Measurements from ENCODE around the gene ZMIZ1. TPM values are rescaled to one million over a fixed set of nuclear protein-coding genes. Genes with fewer than 3 reads are reported as not detected.

ZMIZ1 gene
- total RNA-seq, 1 donor from 2014 or later = 67.6 TPM

GRCh38 chr10:79111846-79112614 is 43.3 kb downstream of the ZMIZ1 start:
- DNase-seq (ENCODE audit: low spot score) = no peak
- no peak overlapping the region for H3K27ac Mint-ChIP-seq
- no peaks in the 10 kb centered on the region for H3K36me3 Mint-ChIP-seq (ENCODE audit: low read depth)
- intact Hi-C loops (cut with micrococcal nuclease) = no loop called here
- no peaks in the 10 kb centered on the region for H3K9me3 Mint-ChIP-seq
- peaks cover 30% of the 10 kb centered on the region for H3K4me1 Mint-ChIP-seq (ENCODE audit: low read depth)
- H3K27me3 Mint-ChIP-seq (ENCODE audit: insufficient read depth) = no peaks in the 10 kb centered on the region
- H3K4me3 Mint-ChIP-seq = no peak overlapping the region

GRCh38 chr10:79112881-79113431 is 44.2 kb downstream of the ZMIZ1 start:
- Mint-ChIP-seq H3K27ac (no peak overlapping the region), H3K36me3 (ENCODE audit: low read depth) (no peaks in the 10 kb centered on the region), H3K27me3 (ENCODE audit: insufficient read depth) (no peaks in the 10 kb centered on the region), H3K4me3 (no peak overlapping the region), H3K4me1 (ENCODE audit: low read depth) (peaks cover 35% of the 10 kb centered on the region), H3K9me3 (no peaks in the 10 kb centered on the region)
- intact Hi-C loops (cut with micrococcal nuclease) = no loop called here
- no peak for DNase-seq (ENCODE audit: low spot score)

- no peaks in the 10 kb centered on the region for H3K9me3 Mint-ChIP-seq
- peaks cover 35% of the 10 kb centered on the region for H3K4me1 Mint-ChIP-seq (ENCODE audit: low read depth)
- no peak overlapping the region for H3K27ac Mint-ChIP-seq
- intact Hi-C loops (cut with micrococcal nuclease) = no loop called here
- H3K4me3 Mint-ChIP-seq = no peak overlapping the region
- no peaks in the 10 kb centered on the region for H3K36me3 Mint-ChIP-seq (ENCODE audit: low read depth)
- no peak for DNase-seq (ENCODE audit: low spot score)
- H3K27me3 Mint-ChIP-seq (ENCODE audit: insufficient read depth) = no peaks in the 10 kb centered on the region
Observed at GRCh38 chr10:79113827-79114226, 45.1 kb downstream of the ZMIZ1 start.

GRCh38 chr10:79115302-79115701 is 46.5 kb downstream of the ZMIZ1 start:
- Mint-ChIP-seq H3K27ac (no peak overlapping the region), H3K4me3 (no peak overlapping the region), H3K36me3 (ENCODE audit: low read depth) (no peaks in the 10 kb centered on the region), H3K4me1 (ENCODE audit: low read depth) (peaks cover 35% of the 10 kb centered on the region), H3K9me3 (no peaks in the 10 kb centered on the region), H3K27me3 (ENCODE audit: insufficient read depth) (no peaks in the 10 kb centered on the region)
- DNase-seq (ENCODE audit: low spot score) = no peak
- intact Hi-C loops (cut with micrococcal nuclease) = no loop called here

GRCh38 chr10:79116368-79116767 is 47.6 kb downstream of the ZMIZ1 start:
- H3K4me3 Mint-ChIP-seq = no peak overlapping the region
- H3K27me3 Mint-ChIP-seq (ENCODE audit: insufficient read depth) = no peaks in the 10 kb centered on the region
- intact Hi-C loops (cut with micrococcal nuclease) = no loop called here
- no peaks in the 10 kb centered on the region for H3K36me3 Mint-ChIP-seq (ENCODE audit: low read depth)
- H3K4me1 Mint-ChIP-seq (ENCODE audit: low read depth) = peaks cover 35% of the 10 kb centered on the region
- H3K27ac Mint-ChIP-seq = no peak overlapping the region
- H3K9me3 Mint-ChIP-seq = no peaks in the 10 kb centered on the region
- no peak for DNase-seq (ENCODE audit: low spot score)

- H3K27me3 Mint-ChIP-seq (ENCODE audit: insufficient read depth) = no peaks in the 10 kb centered on the region
- H3K4me3 Mint-ChIP-seq = no peak overlapping the region
- intact Hi-C loops (cut with micrococcal nuclease) = no loop called here
- H3K4me1 Mint-ChIP-seq (ENCODE audit: low read depth) = peaks cover 35% of the 10 kb centered on the region
- H3K27ac Mint-ChIP-seq = no peak overlapping the region
- H3K9me3 Mint-ChIP-seq = no peaks in the 10 kb centered on the region
- H3K36me3 Mint-ChIP-seq (ENCODE audit: low read depth) = no peaks in the 10 kb centered on the region
- no peak for DNase-seq (ENCODE audit: low spot score)
Observed at GRCh38 chr10:79116801-79117723, 48.3 kb downstream of the ZMIZ1 start.

- Mint-ChIP-seq H3K9me3 (no peaks in the 10 kb centered on the region), H3K36me3 (ENCODE audit: low read depth) (no peaks in the 10 kb centered on the region), H3K4me3 (no peak overlapping the region), H3K4me1 (ENCODE audit: low read depth) (peaks cover 35% of the 10 kb centered on the region), H3K27ac (no peak overlapping the region), H3K27me3 (ENCODE audit: insufficient read depth) (no peaks in the 10 kb centered on the region)
- intact Hi-C loops (cut with micrococcal nuclease) = no loop called here
- no peak for DNase-seq (ENCODE audit: low spot score)
Observed at GRCh38 chr10:79118286-79119202, 49.8 kb downstream of the ZMIZ1 start.

- H3K27ac Mint-ChIP-seq = no peak overlapping the region
- no peak for DNase-seq (ENCODE audit: low spot score)
- no peaks in the 10 kb centered on the region for H3K27me3 Mint-ChIP-seq (ENCODE audit: insufficient read depth)
- H3K9me3 Mint-ChIP-seq = no peaks in the 10 kb centered on the region
- intact Hi-C loops (cut with micrococcal nuclease) = no loop called here
- H3K4me1 Mint-ChIP-seq (ENCODE audit: low read depth) = peaks cover 27% of the 10 kb centered on the region
- no peaks in the 10 kb centered on the region for H3K36me3 Mint-ChIP-seq (ENCODE audit: low read depth)
- no peak overlapping the region for H3K4me3 Mint-ChIP-seq
Observed at GRCh38 chr10:79119306-79119705, 50.5 kb downstream of the ZMIZ1 start.

GRCh38 chr10:79123547-79123963 is 54.8 kb downstream of the ZMIZ1 start:
- no peak for DNase-seq (ENCODE audit: low spot score)
- Mint-ChIP-seq H3K27me3 (ENCODE audit: insufficient read depth) (no peaks in the 10 kb centered on the region), H3K9me3 (no peaks in the 10 kb centered on the region), H3K4me3 (no peak overlapping the region), H3K4me1 (ENCODE audit: low read depth) (no peaks in the 10 kb centered on the region), H3K36me3 (ENCODE audit: low read depth) (no peaks in the 10 kb centered on the region), H3K27ac (no peak overlapping the region)
- intact Hi-C loops (cut with micrococcal nuclease) = no loop called here

- Mint-ChIP-seq H3K9me3 (no peaks in the 10 kb centered on the region), H3K27me3 (ENCODE audit: insufficient read depth) (no peaks in the 10 kb centered on the region), H3K36me3 (ENCODE audit: low read depth) (no peaks in the 10 kb centered on the region), H3K4me3 (no peak overlapping the region), H3K27ac (no peak overlapping the region), H3K4me1 (ENCODE audit: low read depth) (no peaks in the 10 kb centered on the region)
- DNase-seq (ENCODE audit: low spot score) = no peak
- intact Hi-C loops (cut with micrococcal nuclease) = no loop called here
Observed at GRCh38 chr10:79124066-79124465, 55.3 kb downstream of the ZMIZ1 start.

GRCh38 chr10:79125092-79125491 is 56.3 kb downstream of the ZMIZ1 start:
- H3K27ac Mint-ChIP-seq = no peak overlapping the region
- DNase-seq (ENCODE audit: low spot score) = no peak
- H3K36me3 Mint-ChIP-seq (ENCODE audit: low read depth) = no peaks in the 10 kb centered on the region
- intact Hi-C loops (cut with micrococcal nuclease) = no loop called here
- no peaks in the 10 kb centered on the region for H3K27me3 Mint-ChIP-seq (ENCODE audit: insufficient read depth)
- H3K4me3 Mint-ChIP-seq = no peak overlapping the region
- H3K4me1 Mint-ChIP-seq (ENCODE audit: low read depth) = no peaks in the 10 kb centered on the region
- H3K9me3 Mint-ChIP-seq = no peaks in the 10 kb centered on the region

- no peak overlapping the region for H3K27ac Mint-ChIP-seq
- H3K9me3 Mint-ChIP-seq = no peaks in the 10 kb centered on the region
- no peaks in the 10 kb centered on the region for H3K36me3 Mint-ChIP-seq (ENCODE audit: low read depth)
- DNase-seq (ENCODE audit: low spot score) = no peak
- intact Hi-C loops (cut with micrococcal nuclease) = no loop called here
- H3K4me3 Mint-ChIP-seq = no peak overlapping the region
- H3K27me3 Mint-ChIP-seq (ENCODE audit: insufficient read depth) = no peaks in the 10 kb centered on the region
- H3K4me1 Mint-ChIP-seq (ENCODE audit: low read depth) = no peaks in the 10 kb centered on the region
Observed at GRCh38 chr10:79126351-79127080, 57.8 kb downstream of the ZMIZ1 start.
